ENCODE measurements around the gene PSMD13. TPM values are rescaled to one million over a fixed set of nuclear protein-coding genes. Genes with fewer than 3 reads are reported as not detected.
A peak's percentile ranks its signal among the peaks of the same experiment; 100 is the strongest.

Gene PSMD13
- total RNA-seq, 1 experiment from 2014 or later = 117 TPM

DNA sequence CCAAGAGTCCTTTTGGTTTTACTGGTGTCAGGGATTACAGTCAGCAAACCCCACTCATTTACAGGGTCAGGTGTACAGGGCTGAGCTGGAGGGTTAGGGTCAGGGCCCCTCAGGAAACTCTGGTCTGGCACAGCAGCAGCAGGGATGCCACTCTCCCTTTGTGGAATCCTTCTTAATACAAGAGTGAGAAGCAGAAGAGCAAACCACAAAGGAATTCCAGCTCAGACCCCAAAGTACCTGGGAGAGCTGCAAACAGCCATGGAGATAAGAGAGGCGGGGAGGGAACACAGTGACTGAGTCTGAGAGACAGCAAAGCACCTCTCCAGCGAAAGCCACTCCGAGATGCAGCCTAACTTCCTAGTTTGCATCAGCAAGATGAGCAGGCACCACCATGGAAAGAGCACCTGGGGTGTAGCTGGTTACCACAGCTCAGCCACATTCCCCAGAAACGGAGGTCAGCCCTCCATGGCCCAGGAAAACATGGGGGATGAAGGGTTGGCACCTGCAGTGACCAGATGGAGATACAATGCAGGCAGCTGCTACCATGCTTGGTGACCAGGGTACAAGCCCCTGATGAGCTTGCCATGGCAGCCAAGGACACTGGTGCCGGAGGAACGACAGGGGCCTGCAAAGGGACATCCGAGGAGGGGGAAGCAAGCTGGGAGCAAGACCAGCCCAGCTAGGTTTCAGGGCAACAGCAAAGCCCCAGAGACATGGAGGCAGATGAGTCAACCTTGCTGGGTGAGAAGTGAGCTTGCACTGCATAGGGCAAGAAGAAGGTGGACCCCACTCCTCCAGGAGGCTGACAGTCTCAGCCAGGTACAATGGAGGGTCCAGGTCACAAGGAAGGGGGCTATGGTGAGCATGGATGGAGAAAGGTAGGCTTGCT is 33.5 kb upstream of the PSMD13 start:
- in situ Hi-C loops (cut with HindIII; ENCODE audit: low pct_unique_long_range_greater_than_20kb, low sequenced_read_pairs) = no loop called here
- no peak for DNase-seq (ENCODE audit: low read depth)

DNA sequence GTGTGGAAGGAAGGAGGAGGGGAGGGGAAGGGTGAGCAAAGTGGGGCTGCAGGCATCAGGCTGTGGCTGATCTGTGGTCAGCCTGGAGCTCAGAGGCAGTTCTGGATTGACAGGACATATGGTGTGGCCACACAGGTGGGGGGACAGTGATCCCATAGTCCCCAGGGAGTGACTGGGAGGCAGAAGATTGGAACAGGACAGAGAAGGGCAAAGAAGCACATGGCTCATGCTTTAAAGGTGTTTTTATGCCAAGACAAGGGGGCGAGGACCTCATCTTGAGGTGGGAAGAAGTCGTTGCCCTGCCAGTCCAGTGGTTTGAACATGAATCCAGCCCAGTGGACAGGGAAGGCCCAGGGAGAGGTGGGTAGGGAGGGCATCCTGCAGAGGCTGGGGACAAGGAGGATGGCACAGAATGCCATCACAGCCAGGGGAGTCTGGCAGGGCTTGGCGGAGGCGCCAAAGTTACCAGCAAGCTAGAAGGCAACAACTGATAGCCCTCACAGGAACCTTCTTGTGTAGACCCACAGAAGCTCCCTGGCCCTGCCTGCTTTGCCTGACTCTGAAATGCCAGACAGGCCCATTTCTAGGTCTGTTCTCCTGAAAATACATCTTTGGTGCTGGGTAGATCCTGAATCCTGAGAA is 32.7 kb upstream of the PSMD13 start:
- in situ Hi-C loops (cut with HindIII; ENCODE audit: low pct_unique_long_range_greater_than_20kb, low sequenced_read_pairs) = no loop called here

DNA sequence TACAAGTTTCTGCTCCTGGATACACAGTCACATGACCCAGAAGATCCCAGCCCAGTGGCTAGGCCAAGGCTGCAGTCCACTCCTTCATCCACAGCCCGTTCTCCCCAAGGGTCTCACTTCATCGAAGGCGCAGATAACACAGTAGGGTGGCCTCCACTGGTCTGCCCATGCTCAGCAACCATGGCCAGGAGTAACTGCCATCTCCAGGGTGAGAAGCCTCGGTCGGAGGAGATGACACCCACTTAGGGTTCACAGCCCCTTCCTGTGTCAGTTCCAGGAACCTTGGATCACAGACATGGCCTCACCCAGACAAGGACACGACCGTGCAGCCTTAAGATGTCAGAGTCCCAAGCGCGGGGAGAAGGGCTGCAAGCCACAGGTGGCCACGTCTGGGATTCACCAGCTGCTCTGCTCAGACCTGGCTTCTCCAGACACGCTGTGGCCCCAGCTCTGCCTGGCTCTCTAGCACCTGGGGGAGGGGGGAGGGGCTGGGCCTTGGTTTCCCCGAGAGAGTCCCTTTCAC is 32.1 kb upstream of the PSMD13 start:
- in situ Hi-C loops (cut with HindIII; ENCODE audit: low pct_unique_long_range_greater_than_20kb, low sequenced_read_pairs) = no loop called here
- DNase-seq (ENCODE audit: low read depth) = no peak

More for the DNA sequence above, 32.7 kb upstream of the PSMD13 start:
- DNase-seq (ENCODE audit: low read depth) = no peak

DNA sequence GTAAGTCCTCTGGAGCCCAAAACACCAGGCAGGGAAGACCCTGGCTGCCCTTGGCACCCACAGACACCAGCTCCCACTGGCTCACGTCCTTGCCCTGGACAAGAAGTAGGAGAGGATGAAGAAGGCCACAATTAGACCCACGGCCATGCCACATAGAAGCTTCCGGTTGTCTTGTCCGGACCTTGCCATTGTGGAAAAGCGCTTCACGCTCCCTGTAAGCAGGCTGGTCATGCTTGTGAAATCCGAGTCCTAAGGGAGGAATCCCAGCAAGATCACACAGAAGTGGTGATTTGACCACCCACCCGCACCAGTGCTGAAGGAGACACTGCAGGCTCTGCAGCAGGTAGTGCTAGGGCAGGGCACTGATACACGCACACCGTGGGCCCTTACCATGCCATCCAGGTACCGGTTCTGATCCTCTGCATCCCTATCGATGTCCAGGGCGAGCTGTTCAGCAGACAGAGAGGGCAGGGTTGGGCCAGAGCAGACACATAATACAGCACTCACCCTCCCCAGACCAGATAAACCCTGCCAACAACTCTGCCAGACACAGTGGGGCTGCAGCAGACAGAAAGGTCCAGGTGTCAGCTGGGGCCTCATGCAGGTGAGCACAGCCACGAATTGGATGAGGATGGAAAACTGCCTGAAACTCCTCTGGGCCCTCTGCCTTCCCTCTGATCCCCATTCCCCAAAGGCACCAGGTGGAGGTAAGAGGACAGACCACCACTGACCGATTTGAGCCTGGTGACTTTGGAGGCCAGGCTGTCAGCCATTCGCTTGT is 31.4 kb upstream of the PSMD13 start:
- DNase-seq (ENCODE audit: low read depth) = no peak
- in situ Hi-C loops (cut with HindIII; ENCODE audit: low pct_unique_long_range_greater_than_20kb, low sequenced_read_pairs) = no loop called here

DNA sequence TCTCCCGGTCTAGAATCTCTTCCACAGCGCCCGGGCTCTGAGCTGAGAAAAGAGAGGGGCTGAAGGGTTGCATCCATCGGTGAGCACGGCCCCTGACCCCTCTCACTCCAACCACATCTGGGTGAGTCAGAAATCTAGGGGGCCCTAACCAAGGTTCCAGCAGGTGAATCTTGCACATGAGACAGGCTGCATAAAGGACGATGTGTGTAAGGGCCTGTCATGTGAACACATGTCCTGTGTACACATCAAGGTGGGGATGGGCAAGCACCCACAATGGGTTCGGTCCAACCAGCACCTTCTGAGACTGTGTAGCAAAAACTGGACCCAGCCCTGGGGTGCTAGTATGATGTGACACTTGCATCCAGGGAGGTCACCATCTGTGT is 30.8 kb upstream of the PSMD13 start:
- no peak for DNase-seq (ENCODE audit: low read depth)
- in situ Hi-C loops (cut with HindIII; ENCODE audit: low pct_unique_long_range_greater_than_20kb, low sequenced_read_pairs) = no loop called here

DNA sequence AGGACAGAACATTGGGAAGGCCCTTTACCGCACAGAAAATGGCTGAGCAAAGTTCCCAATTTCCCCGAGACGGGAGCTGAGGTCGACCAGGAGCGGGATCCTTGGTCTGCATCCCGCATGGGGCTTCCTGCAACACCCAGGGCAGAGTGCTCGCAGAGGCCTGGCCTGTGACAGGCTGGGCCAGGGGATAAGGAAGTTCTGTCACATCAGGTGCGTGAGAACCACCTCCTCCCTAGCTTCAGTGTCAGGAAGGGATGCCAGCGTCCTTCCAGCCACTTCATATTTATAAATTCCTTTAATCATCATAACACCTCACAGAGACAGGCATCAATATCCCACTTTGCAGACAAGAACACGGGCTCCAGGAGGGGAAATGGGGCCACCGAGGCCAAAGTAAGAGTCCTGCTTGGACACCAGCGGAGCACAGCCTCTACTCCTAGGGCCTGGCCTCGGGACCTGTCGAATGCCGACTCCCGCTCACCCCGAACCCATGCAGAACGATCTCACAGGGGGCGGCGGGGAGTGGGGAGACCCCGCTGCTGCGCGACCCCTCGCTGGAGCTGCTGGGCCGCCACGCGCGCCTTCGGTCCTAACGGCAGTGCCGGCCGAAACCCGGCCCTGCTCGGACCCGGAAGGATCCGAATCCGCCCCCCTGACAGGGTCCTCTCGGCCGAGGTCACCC is 30.1 kb upstream of the PSMD13 start:
- in situ Hi-C loops (cut with HindIII; ENCODE audit: low pct_unique_long_range_greater_than_20kb, low sequenced_read_pairs) = no loop called here
- DNase-seq (ENCODE audit: low read depth) = no peak

DNA sequence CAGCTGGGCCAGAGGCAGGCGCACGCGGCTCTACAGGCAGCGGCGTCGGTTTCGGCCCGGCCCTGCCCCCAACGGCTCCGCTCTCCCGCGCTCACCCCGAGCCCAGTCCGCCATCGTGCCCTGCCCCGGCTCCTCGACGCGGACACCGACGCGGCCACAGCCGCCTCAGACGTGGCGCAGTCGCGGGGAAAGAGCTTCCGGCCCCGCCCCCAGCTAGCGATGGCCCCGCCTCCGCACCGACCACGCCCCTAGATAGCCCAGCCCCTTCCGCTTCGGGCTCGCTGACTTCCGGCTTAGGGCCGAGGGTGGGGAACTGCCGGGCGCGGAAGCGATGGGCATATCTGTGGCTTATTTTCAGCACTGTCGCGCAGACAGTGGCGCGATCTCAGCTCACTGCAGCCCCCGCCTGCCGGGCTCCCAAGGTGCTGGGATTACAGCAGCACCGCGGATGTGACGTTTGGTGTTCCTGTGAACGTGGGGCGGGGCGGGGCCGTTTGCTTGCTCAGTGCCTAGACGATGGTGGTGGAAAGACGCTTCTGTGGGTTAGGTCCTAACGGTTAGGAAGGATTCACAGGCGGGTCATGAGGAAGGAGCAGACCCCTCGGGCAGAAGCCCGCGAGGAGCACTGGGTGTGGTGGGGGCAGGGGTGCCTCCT is 29.4 kb upstream of the PSMD13 start, which contains the start of the genes BET1L and RIC8A:
Gene BET1L, minus strand, starts transcription at position 192 of the 655 bp plus-strand sequence. Its CDS starts 78 bp downstream, at position 114.
Gene RIC8A, plus strand, starts transcription at position 501 of the 655 bp plus-strand sequence. CDS start 1,147 bp downstream, outside the sequence.
- peak; percentile 97 for DNase-seq (ENCODE audit: low read depth)
- in situ Hi-C loops (cut with HindIII; ENCODE audit: low pct_unique_long_range_greater_than_20kb, low sequenced_read_pairs) = no loop called here

DNA sequence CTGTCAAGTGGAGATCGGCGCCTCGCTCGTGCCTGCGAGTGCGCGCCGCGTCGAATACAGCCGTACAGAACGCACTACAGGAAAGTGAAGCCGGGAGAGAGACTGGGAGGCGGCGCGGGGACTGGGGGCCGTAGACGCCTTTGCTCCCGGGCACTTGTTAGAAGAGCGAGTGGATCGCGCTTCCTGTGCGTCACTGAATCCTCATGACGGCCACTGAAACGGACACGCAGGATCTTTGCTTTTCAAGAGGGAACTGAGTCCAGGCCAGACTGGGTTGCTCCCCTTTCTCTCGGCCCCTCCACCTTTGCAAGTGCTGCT is 29.0 kb upstream of the PSMD13 start:
- DNase-seq (ENCODE audit: low read depth) = no peak
- in situ Hi-C loops (cut with HindIII; ENCODE audit: low pct_unique_long_range_greater_than_20kb, low sequenced_read_pairs) = no loop called here

DNA sequence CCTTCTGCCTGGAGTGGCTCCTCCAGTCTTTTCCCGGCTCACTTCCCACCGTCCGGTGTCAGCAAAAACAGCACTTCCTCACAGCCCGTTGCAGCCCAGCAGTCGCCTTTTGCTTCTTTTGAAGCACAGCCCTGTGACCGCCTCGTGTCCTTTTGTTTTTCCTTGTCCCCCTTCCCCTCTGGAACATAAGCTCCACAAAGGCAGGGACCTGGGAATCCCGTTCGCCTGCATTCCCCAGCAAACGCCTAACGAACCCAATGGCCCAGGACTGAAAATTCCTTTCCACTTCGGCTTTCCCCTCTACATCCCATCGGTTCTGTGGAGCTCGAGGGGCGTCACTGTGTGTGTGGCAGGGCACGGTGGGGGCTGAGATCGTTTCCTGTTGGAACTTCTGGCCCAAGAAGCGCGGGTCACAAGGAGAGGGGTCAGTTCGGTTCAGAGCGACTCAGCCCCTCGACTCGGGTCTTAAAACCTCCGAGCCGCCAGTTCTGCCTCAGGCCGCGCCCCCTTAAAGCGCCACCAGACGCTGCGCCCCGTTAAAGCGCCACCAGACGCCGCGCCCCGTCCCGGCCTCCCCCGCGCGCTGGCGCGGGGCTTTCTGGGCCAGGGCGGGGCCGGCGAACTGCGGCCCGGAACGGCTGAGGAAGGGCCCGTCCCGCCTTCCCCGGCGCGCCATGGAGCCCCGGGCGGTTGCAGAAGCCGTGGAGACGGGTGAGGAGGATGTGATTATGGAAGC is 28.4 kb upstream of the PSMD13 start:
- DNase-seq (ENCODE audit: low read depth) = peak; percentile 76

DNA sequence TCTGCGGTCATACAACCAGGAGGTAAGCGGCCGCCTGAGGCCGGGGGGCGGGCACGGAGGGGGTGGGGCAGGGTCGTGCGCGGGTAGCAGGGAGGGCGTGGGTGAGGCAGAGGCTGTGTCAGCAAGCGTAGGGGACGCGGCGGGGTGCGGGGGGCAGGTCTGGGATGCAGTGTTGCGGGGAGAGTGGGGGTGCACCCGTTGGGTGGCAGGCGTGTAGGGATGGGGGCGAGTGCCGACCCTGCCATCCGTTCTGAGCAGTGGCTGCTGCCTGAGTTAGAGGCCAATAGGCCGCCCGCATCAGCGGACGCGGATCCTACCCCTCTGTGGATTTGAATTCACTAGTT is 27.9 kb upstream of the PSMD13 start:
- no peak for DNase-seq (ENCODE audit: low read depth)
- in situ Hi-C loops (cut with HindIII; ENCODE audit: low pct_unique_long_range_greater_than_20kb, low sequenced_read_pairs) = no loop called here

More for the DNA sequence above, 28.4 kb upstream of the PSMD13 start:
- in situ Hi-C loops (cut with HindIII; ENCODE audit: low pct_unique_long_range_greater_than_20kb, low sequenced_read_pairs) = no loop called here

DNA sequence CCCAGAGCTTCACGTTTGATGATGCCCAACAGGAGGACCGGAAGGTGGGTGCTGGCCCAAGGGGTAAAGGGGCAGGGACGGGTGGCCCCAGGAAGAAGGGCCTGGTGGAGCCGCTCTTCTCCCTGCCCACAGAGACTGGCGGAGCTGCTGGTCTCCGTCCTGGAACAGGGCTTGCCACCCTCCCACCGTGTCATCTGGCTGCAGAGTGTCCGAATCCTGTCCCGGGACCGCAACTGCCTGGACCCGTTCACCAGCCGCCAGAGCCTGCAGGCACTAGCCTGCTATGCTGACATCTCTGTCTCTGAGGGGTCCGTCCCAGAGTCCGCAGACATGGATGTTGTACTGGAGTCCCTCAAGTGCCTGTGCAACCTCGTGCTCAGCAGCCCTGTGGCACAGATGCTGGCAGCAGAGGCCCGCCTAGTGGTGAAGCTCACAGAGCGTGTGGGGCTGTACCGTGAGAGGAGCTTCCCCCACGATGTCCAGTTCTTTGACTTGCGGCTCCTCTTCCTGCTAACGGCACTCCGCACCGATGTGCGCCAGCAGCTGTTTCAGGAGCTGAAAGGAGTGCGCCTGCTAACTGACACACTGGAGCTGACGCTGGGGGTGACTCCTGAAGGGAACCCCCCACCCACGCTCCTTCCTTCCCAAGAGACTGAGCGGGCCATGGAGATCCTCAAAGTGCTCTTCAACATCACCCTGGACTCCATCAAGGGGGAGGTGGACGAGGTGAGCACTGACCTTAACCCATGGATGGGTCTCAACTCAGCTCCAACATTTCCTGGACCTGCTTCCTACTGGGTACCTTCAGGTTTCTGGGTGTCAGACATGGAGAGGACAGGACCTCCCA is 27.3 kb upstream of the PSMD13 start:
- DNase-seq (ENCODE audit: low read depth) = no peak
- in situ Hi-C loops (cut with HindIII; ENCODE audit: low pct_unique_long_range_greater_than_20kb, low sequenced_read_pairs) = no loop called here

DNA sequence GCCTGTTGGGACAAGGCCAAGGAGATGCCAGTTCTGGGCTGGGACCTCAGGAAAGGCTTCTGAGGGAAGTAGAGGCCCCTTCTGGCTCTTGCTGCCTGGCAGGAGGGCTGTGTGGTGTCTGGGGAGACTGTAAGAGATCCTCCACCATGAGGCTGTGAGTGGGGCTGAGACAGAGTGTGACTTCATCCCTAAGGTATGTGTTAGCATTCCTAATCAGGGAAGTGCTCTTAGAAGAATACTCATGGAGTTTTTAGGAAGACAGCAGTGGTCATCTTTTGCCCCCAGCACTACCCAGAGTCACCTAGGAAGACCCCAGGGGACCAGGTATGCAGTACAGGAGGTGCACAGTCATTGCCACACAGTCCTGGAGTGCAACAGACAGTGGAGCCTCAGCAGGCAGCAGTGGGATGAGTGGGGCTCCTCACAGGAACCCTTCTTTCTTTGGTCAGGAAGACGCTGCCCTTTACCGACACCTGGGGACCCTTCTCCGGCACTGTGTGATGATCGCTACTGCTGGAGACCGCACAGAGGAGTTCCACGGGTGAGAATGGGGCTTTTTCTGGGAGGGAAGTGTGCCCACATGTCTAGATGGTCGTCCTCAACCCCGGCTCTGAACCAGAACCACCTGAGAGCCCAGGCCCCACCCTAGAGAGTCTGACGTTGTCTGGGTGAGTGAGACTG is 26.5 kb upstream of the PSMD13 start:
- in situ Hi-C loops (cut with HindIII; ENCODE audit: low pct_unique_long_range_greater_than_20kb, low sequenced_read_pairs) = no loop called here
- no peak for DNase-seq (ENCODE audit: low read depth)

DNA sequence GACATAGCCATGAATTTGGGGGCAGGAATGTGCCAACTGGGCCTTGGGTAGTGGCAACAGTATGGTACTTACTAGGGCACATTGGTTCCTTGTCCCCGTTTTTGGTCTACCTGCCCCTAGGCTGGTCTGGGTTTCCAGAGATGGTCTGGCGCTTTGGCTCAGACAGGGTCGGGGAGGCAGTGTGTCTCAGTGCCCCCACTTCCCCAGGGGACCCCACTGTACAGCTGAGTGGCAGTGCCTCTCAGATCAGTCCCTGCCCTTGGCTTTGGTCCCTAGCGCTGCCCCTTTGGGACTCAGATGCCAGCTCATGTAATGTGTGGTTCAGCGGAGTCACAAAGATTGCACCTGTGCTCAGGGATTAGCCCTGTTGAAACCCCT is 26.0 kb upstream of the PSMD13 start:
- in situ Hi-C loops (cut with HindIII; ENCODE audit: low pct_unique_long_range_greater_than_20kb, low sequenced_read_pairs) = no loop called here
- DNase-seq (ENCODE audit: low read depth) = no peak

DNA sequence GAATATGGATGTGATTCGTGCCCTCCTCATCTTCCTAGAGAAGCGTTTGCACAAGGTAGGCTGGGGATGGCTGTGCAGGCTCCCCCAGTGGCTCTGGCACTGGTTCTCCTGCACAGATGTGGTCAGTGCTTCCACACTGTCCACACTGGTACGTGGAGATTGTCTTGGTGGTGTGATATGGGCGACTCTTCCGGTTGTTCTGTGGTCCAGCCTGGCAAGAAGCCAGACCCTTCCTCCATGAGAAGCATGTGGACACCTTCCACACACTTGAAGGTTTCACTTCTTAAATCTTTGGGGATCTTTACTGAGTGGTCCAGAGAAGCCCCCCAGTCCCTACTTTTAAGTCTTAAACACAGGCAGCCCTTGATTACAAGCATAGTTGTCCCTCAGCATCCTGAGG is 25.5 kb upstream of the PSMD13 start:
- no peak for DNase-seq (ENCODE audit: low read depth)
- in situ Hi-C loops (cut with HindIII; ENCODE audit: low pct_unique_long_range_greater_than_20kb, low sequenced_read_pairs) = no loop called here

DNA sequence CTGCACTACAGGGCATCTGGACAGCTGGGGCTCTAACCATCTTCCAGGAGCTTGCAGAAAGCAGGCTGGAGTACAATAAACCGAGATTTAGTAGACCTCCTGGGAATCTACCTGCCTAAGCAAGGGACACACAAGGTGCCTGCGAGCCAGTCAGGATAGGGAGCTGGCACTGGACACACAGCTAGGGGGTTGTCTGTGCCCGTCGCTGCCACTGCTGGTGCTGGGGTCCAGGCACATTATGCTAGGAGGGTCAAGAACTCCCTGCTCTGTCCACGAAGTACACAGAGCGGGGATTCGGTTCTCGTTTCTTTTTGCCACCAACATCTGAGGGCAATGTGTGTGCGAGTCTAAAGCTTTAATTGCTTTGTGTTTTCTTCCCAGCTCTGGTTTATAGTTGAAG is 25.0 kb upstream of the PSMD13 start:
- in situ Hi-C loops (cut with HindIII; ENCODE audit: low pct_unique_long_range_greater_than_20kb, low sequenced_read_pairs) = no loop called here
- DNase-seq (ENCODE audit: low read depth) = no peak

Measured in Caki2 (cell line).